ENCODE results near the gene MAN2A2.
A peak's percentile ranks its signal among the peaks of the same experiment; 100 is the strongest.

The MAN2A2 gene

GRCh38 chr15:90931575-90931827 is 28.4 kb downstream of the MAN2A2 start:
- TF ChIP-seq CTCF (IDR thresholded peaks at IDR 0.05; ENCODE audit: low read depth, low read length): no peak
- no peak for DNase-seq (ENCODE audit: low read depth, low spot score)
- H3K4me3 ChIP-seq (ENCODE audit: low read depth, low read length): peak overlapping the region; percentile 82
- in situ Hi-C loops (cut with HindIII; ENCODE audit: low sequenced_read_pairs): no loop called here

GRCh38 chr15:90931828-90932659 is 28.9 kb downstream of the MAN2A2 start, which contains the start of gene HDDC3:
Gene HDDC3 (minus strand): TSS chr15:90932549. CDS start chr15:90932540, 9 bp downstream.
- in situ Hi-C loops (cut with HindIII; ENCODE audit: low sequenced_read_pairs): no loop called here

GRCh38 chr15:90932660-90932991 is 29.5 kb downstream of the MAN2A2 start:
- no peak for TF ChIP-seq CTCF (IDR thresholded peaks at IDR 0.05; ENCODE audit: low read depth, low read length)
- no peak for DNase-seq (ENCODE audit: low read depth, low spot score)
- H3K4me3 ChIP-seq (ENCODE audit: low read depth, low read length): peak overlapping the region; percentile 82
- in situ Hi-C loops (cut with HindIII; ENCODE audit: low sequenced_read_pairs): no loop called here

More at GRCh38 chr15:90931828-90932659, 28.9 kb downstream of the MAN2A2 start, which contains the start of gene HDDC3:
- peak; percentile 92 for TF ChIP-seq CTCF (IDR thresholded peaks at IDR 0.05; ENCODE audit: low read depth, low read length)
- peak; percentile 79 for DNase-seq (ENCODE audit: low read depth, low spot score)
- H3K4me3 ChIP-seq (ENCODE audit: low read depth, low read length): peak within 1 kb of the TSS; percentile 82

- peak; percentile 2 for TF ChIP-seq CTCF (IDR thresholded peaks at IDR 0.05; ENCODE audit: low read depth, low read length)
- in situ Hi-C loops (cut with HindIII; ENCODE audit: low sequenced_read_pairs): no loop called here
- H3K4me3 ChIP-seq (ENCODE audit: low read depth, low read length): no peak overlapping the region
- DNase-seq (ENCODE audit: low read depth, low spot score): no peak
Measured at GRCh38 chr15:90933301-90933700, 30.2 kb downstream of the MAN2A2 start.

GRCh38 chr15:90934256-90934948 is 31.3 kb downstream of the MAN2A2 start:
- in situ Hi-C loops (cut with HindIII; ENCODE audit: low sequenced_read_pairs): no loop called here

More at GRCh38 chr15:90934256-90934948, 31.3 kb downstream of the MAN2A2 start:
- peak overlapping the region; percentile 72 for H3K4me3 ChIP-seq (ENCODE audit: low read depth, low read length)
- peak; percentile 97 for TF ChIP-seq CTCF (IDR thresholded peaks at IDR 0.05; ENCODE audit: low read depth, low read length)
- peak; percentile 82 for DNase-seq (ENCODE audit: low read depth, low spot score)
